NCI-H345 (cell line): ENCODE data around the gene PTF1A.
"Not testable (repeated sequence)": the region's sequence is repeated elsewhere in the genome, so short reads cannot be mapped to it uniquely, and the experiment has no call there.

ENCODE experiments used
- DNase-seq: peaks from one replicate; lab custom pipeline; 2025; lab: John Stamatoyannopoulos, UW

PTF1A gene

DNA sequence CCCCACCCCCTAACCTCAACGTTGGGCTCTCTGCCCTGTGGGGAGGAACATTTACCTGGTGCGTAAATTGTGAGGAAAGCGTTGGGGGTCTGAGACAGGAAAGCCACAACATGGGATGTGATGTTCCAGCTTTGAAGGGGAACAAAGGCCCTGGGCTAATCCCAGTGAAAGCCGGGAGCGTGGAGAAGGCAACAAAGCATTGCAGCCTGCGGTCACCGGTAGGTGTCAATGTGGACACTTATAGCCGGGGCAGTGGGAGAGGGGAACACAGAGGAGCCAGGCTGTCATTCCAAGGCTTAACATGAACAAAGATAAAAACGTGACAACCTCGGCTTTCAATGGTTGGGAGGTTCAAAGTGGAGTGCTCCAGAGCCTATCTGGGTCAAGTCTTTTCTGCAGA, 12.7 kb downstream of the PTF1A start:
- no peak for DNase-seq

- no peak for DNase-seq
Observed at GRCh38 chr10:23205972-23206642, 14.0 kb downstream of the PTF1A start.

- DNase-seq = no peak
Observed at GRCh38 chr10:23217471-23217870, 25.4 kb downstream of the PTF1A start.

- no peak for DNase-seq
Observed at GRCh38 chr10:23230582-23230981, 38.5 kb downstream of the PTF1A start.

DNA sequence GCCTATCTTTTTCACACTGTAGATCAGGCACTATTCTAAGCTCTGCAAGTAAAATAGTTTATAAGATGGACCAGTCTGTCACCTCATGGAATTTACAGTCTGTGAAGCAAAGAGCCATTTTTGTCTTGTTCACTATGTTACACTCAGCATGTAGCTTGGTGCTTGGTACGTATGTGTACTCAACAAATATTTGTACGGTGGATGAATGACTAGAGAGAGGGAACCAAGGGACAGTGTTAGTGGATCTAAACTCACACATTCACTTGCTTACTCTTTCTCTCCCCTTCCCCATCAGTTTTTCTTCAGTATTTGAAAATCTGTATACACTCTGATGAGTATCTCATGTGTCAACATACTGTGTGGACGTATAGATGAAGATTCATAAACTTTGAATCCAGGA, 45.9 kb downstream of the PTF1A start:
- DNase-seq = no peak

DNA sequence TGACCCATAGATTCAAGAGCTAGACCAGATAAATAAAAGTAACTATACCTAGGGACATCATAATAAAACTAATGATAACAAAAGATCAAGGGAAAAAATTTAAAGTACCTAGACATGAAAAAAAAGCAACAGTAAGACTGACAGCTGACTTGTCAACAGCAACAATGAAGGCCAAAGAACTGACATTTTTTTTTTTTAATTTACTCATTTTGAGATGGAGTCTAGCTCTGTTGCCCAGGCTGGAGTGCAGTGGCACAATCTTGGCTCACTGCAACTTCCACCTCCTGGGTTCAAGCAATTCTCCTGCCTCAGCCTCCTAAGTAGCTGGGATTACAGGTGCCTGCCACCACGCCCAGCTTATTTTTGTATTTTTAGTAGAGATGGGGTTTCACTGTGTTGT, 49.7 kb downstream of the PTF1A start:
- DNase-seq = not testable (repeated sequence)
